Right renal cortex interstitium (tissue), 3 donors: ENCODE results near the gene SPATA12. TPM values are rescaled to one million over a fixed set of nuclear protein-coding genes. Genes with fewer than 3 reads are reported as not detected.

ENCODE experiments used
- DNase-seq, 3 donors: peaks; one replicate each; pipeline ENCODE4 v3.0.0-alpha.2; 2013; ENCODE audit warnings: low read depth in 3 of 3, low spot score in 2 of 3
- polyA plus RNA-seq, 3 donors: library from polyadenylated mRNA; unstranded; fragments of 120-200 nt; gene quantifications; one replicate each; pipeline ENCODE4 v1.2.1, GENCODE V29; 2013; ENCODE audit not compliant: insufficient read length in 3 of 3

The SPATA12 gene
- polyA plus RNA-seq, 3 donors: 0.07 TPM; not detected in 2

DNA sequence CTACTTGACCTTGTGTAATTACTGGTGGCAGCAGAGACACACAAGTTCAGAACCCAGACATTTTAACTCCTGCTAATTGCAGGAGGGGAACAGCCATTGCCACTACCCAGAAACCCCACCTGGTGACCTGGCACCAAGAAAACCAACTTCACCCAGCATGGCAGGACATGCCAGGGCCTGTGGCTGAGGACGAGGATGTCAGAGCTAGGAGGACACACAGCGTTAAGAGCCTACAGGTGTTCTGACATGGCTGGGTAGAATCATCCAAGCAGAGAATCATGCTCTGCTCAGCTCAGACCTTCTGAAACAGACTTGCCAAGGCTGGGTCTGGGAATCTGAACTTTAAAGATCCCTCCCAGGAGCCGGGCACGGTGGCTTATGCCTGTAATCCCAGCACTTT is 11.7 kb upstream of the SPATA12 start:
- DNase-seq: no peak

DNA sequence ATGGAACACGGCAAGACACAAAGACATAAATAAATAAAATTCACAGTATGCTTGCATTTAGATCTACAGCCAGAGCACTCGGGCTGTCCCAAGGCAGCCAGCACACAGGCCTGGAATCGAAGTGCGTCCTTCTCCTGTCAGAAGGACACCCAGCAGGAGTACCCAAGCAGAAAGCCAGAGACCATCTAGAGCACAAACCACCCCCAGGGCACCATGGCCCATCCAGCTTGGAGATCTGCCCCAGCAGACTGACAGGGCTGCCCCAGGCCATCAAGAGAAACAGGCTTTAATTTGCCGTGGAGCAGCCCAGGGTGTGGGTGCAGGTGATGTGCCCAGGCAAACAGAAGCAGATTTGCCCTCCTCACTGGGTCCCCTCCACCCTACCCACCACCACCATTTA is 7.8 kb upstream of the SPATA12 start:
- DNase-seq: no peak

- no peak for DNase-seq
Measured at GRCh38 chr3:57053122-57053521, 7.3 kb upstream of the SPATA12 start.

DNA sequence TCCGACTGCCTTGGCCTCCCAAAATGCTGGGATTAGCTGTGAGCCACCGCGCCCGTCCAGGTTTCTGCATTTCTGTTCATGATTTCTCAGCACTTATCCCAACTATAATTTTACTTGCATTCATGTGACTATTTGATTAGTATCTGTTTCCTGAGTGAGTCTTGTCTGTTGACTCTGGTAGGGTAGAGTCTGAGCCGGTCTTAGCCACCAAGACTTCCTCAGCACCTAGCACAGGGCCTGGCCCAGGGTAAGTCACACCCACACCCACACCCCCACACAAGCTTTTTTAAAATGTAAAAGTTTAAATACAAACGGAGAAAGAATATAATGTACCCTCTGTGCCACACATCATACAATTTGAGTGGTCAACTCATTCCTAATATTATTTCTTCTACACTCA is 3.1 kb upstream of the SPATA12 start:
- no peak for DNase-seq

- DNase-seq: no peak
Measured at GRCh38 chr3:57059411-57059810, 1.1 kb upstream of the SPATA12 start.

DNA sequence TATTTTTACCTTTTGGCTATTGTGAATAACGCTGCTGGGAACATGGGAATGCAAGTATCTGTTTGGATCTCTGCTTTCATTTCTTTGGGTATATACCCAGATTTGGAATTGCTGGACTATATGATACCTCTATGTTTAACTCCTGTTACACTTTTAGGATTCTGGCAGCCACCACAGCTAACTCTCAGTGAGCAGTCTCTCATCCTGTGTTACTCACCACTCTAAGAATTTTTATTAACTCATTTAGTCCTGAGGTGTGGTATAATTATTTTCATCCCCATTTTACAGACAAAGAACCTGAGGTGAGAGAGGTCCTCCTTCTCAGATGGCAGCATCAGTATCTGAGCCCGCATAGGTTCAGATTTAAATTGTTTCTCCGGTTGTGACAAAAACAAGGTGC is 1.1 kb downstream of the SPATA12 start:
- no peak for DNase-seq

GRCh38 chr3:57062101-57062631 is 1.7 kb downstream of the SPATA12 start:
- DNase-seq: no peak

DNA sequence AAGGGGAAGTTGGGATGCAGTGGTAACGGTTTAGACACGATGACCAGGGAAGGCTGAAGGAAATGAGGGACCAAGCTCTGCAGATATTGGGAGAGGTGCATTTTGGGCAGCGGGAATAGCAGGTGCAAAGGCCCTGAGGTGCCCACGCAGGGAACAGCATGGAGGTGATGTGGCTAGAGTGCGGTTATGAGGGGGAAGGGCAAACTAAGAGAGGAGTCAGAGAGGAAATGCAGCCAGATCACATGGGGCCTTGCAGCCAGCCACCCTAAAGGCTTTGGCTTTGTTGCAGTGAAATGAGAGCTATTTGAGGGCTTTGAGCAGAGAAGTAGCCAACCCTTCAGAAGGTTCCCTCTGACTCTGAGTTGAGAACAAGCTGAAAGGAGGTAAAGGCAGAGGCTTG is 2.6 kb downstream of the SPATA12 start:
- no peak for DNase-seq

GRCh38 chr3:57064001-57064400 is 3.5 kb downstream of the SPATA12 start:
- no peak for DNase-seq

GRCh38 chr3:57064572-57064971 is 4.1 kb downstream of the SPATA12 start:
- DNase-seq: no peak

GRCh38 chr3:57065588-57065987 is 5.1 kb downstream of the SPATA12 start:
- no peak for DNase-seq

- DNase-seq: no peak
Measured at GRCh38 chr3:57066471-57066870, 6.0 kb downstream of the SPATA12 start.

DNA sequence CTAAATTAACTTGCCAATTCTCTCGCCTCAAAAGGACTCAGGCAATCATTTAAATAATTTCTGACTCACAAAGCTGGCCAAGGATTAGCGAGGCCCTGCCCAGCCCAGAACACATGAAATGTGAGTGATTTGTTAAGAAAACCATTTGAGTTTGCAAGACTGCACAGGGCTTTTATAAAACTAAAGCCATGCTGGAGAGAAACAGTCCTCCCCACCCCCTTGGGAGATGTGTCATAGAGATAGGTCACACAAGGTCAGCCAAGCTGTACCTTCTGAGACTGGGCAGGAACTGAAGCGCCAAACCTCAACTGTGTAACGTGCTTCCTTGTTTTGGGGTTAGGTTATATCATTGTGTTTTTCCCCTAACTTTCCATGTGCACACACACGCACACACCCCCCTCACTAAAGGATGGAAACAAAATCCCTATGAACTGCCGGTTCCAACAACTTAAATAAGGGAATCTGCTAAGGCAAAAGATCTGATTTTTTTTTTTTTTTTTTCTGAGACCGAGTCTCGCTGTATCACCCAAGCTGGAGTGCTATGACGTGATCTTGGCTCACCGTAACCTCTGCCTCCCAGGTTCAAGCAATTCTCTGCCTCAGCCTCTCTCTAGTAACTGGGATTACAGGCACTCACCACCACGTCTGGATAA is 8.1 kb downstream of the SPATA12 start:
- no peak for DNase-seq

DNA sequence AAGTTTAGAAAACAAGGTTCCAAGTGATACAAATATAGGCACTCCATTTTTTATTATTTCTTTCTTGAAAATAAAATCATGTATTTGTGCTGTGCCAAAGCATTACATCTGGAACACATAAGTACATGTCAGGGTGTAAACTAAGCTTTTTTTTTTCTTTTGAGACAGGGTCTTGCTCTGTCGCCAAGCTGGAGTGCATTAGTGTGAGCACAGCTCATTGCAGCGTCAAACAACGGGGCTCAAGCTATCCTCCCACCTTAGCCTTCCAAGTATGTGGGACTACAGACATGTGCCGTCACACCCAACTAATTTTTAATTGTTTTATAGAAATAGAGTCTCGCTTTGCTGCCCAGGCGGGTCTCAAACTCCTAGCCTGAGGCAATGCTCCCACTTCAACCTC is 9.0 kb downstream of the SPATA12 start:
- DNase-seq: no peak

- no peak for DNase-seq
Measured at GRCh38 chr3:57073628-57074027, 13.2 kb downstream of the SPATA12 start.

DNA sequence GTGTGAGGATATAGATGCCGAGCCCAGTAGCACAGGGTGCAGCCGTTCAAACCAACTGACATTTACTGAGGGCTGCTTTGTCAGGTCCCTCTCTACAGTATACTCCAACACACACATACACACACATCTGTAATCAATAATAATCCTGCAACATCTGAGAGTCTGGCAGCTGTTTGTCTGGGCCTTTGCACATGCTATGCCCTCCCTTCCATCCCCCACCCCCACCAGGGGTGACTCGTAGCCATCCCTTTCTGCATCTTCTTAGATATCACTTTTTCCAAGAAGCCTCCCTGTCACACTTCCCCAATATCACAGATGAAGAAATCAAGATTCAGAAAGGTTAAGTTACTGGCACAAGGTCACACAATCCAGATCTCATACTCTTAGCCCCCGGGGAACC is 13.7 kb downstream of the SPATA12 start:
- DNase-seq: no peak

- no peak for DNase-seq
Measured at GRCh38 chr3:57076422-57076951, 16.0 kb downstream of the SPATA12 start.

DNA sequence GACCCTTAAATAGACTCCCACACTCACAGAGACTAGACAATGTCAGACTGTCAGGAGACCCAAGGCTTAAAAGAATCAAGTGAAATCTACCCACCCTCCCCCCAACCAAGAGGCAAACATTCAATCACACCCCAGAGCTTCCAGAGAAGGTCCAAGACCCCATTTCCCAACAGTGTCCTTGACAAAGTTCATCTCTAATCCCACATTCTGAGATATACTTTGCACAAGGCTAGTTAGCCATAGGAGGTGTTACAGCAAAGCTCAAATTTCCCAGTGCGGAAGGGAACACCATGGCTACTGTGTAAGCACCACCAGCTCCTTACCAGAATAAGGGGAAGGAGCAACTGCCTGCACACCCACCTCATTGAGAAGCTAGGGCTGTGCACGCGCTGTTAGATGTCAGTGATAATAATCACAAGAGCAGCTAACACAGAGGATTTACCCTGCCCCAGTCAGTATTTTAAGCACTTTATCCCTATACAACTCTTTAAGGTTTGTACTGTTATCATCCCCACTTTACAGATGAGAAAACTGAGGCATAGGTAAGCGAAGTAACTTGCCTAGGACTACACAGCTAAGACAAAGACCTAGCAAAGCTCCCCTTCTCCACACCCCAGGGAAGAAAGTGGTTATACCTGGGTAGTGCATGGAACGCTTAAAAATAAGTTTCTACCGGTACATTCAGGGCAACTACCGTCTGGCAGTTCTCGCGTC is 17.3 kb downstream of the SPATA12 start:
- no peak for DNase-seq

- peak in 1 of 3 donors; percentile 29 for DNase-seq
Measured at GRCh38 chr3:57078344-57078634, 17.8 kb downstream of the SPATA12 start.

- no peak for DNase-seq
Measured at GRCh38 chr3:57078635-57079473, 18.4 kb downstream of the SPATA12 start.

DNA sequence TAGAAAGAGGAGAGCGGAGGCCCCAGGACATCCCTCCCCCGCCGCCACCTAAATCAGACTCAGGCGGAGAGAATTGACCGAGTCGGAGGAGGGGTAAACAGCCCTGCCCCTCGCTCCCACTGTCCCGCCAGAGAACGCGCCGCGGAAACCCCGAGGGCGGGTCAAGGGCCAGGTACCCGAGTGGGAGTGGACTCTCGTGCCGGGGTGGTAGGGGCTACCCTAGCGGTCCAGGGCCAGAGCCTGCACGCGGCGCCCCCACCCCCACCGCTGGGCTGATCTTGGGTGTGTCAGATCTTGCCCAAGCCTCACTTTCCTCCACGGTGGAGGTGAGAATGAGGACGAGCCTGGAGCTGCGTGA is 19.0 kb downstream of the SPATA12 start:
- no peak for DNase-seq
